Mucosa of descending colon (tissue), 3 donors: ENCODE measurements around the gene ADGRV1. TPM values are rescaled to one million over a fixed set of nuclear protein-coding genes. Genes with fewer than 3 reads are reported as not detected.

ENCODE experiments used
- ATAC-seq: fragments of 200-7000 bp; cut with Tn5 transposase; one replicate; pipeline ENCODE4 v1.9.1; 2020; ENCODE audit warnings: mild to moderate bottlenecking, moderate library complexity
- DNase-seq, 3 donors: peaks; one replicate each; pipeline ENCODE4 v3.0.0-alpha.2; 2020
- H3K36me3 ChIP-seq: fragments of 200-600 bp; one replicate; pipeline ENCODE4 v1.8.0; 2021; ENCODE audit warnings: low read depth, mild to moderate bottlenecking
- H3K4me1 ChIP-seq: fragments of 200-600 bp; one replicate; pipeline ENCODE4 v1.8.0; 2021; ENCODE audit warnings: low read depth, mild to moderate bottlenecking
- H3K4me3 ChIP-seq: fragments of 200-600 bp; one replicate; pipeline ENCODE4 v1.8.0; 2021; ENCODE audit warnings: mild to moderate bottlenecking
- H3K9me3 ChIP-seq: fragments of 200-600 bp; one replicate; pipeline ENCODE4 v1.8.0; 2021; ENCODE audit warnings: mild to moderate bottlenecking
- CTCF ChIP-seq: fragments of 200-600 bp; IDR thresholded peaks from one replicate; pipeline ENCODE4 v1.8.0; 2022; ENCODE audit warnings: antibody characterized with exemption, mild to moderate bottlenecking
- intact Hi-C, 2 donors: fragments of 100-400 bp; cut with DNase I in 1 of 2; cut with micrococcal nuclease in 1 of 2; formaldehyde crosslinking; loops; one replicate each; pipeline versions ENCODE4 v1.11.0 to v1.11.1; 2022; cut with DNase I, micrococcal nuclease
- total RNA-seq, 3 donors: library from RNA; stranded (reverse); fragmentation: NEBNext Ultra II Directional in 2 of 3; extraction: Animal tissue kit (Norgen Biotek cat#: 25700) in 2 of 3; gene quantifications; one replicate each; pipeline versions ENCODE4 v1.2.1 to v1.2.4, GENCODE V29; 2021 to 2023
- donor health status: DM: no; HTN: no; CAD: no; lungs with moderate emphysema.
- donor health status: DM: no; HTN: no; CAD: no.
- donor health status: DM: no; HTN: yes; CAD: no.

The ADGRV1 gene
- total RNA-seq, 3 donors from 2014 or later = 4.5 to 8.6 (median 6.1) TPM

GRCh38 chr5:91020065-91020800 lies 461.6 kb downstream of the ADGRV1 start:
- TF ChIP-seq CTCF = no peak

GRCh38 chr5:91022518-91022917 lies 463.9 kb downstream of the ADGRV1 start:
- H3K4me1 ChIP-seq = peaks cover 18% of the 10 kb centered on the region
- no peak for TF ChIP-seq CTCF
- ATAC-seq (peak; percentile 82), DNase-seq (peak in 1 of 3 donors; percentile 44)
- H3K4me3 ChIP-seq = no peak overlapping the region
- H3K9me3 ChIP-seq = no peaks in the 10 kb centered on the region
- intact Hi-C loops = loop anchor here in 1 of 2 donors (10.0 kb wide), 1 partner anchor 88 kb away; no protein-coding TSS in a partner anchor
- no peaks in the 10 kb centered on the region for H3K36me3 ChIP-seq

More at GRCh38 chr5:91020065-91020800, 461.6 kb downstream of the ADGRV1 start:
- Histone ChIP-seq H3K36me3 (no peaks in the 10 kb centered on the region), H3K9me3 (no peaks in the 10 kb centered on the region), H3K4me3 (no peak overlapping the region), H3K4me1 (peaks cover 20% of the 10 kb centered on the region)
- ATAC-seq (no peak), DNase-seq (no peak)
- intact Hi-C loops = loop anchor here in 1 of 2 donors (10.0 kb wide), 1 partner anchor 85 kb away; no protein-coding TSS in a partner anchor

- intact Hi-C loops = loop anchor here in 1 of 2 donors (10.0 kb wide), 1 partner anchor 89 kb away; no protein-coding TSS in a partner anchor
- H3K36me3 ChIP-seq = no peaks in the 10 kb centered on the region
- no peak for TF ChIP-seq CTCF
- H3K9me3 ChIP-seq = no peaks in the 10 kb centered on the region
- no peak overlapping the region for H3K4me3 ChIP-seq
- ATAC-seq (no peak), DNase-seq (no peak)
- peaks cover 18% of the 10 kb centered on the region for H3K4me1 ChIP-seq
Observed at GRCh38 chr5:91024206-91024605, 465.6 kb downstream of the ADGRV1 start.

- no peaks in the 10 kb centered on the region for H3K36me3 ChIP-seq
- intact Hi-C loops = loop anchor here in 1 of 2 donors (10.0 kb wide), 1 partner anchor 90 kb away; no protein-coding TSS in a partner anchor
- no peak for TF ChIP-seq CTCF
- DNase-seq (no peak), ATAC-seq (no peak)
- H3K4me3 ChIP-seq = no peak overlapping the region
- H3K9me3 ChIP-seq = no peaks in the 10 kb centered on the region
- peaks cover 18% of the 10 kb centered on the region for H3K4me1 ChIP-seq
Observed at GRCh38 chr5:91024727-91025126, 466.1 kb downstream of the ADGRV1 start.

GRCh38 chr5:91025449-91025848 lies 466.9 kb downstream of the ADGRV1 start:
- intact Hi-C loops = loop anchor here in 1 of 2 donors (10.0 kb wide), 1 partner anchor 91 kb away; no protein-coding TSS in a partner anchor
- no peak for DNase-seq
- TF ChIP-seq CTCF = no peak

More at GRCh38 chr5:91025449-91025848, 466.9 kb downstream of the ADGRV1 start:
- no peaks in the 10 kb centered on the region for H3K36me3 ChIP-seq
- H3K9me3 ChIP-seq = no peaks in the 10 kb centered on the region
- peaks cover 18% of the 10 kb centered on the region for H3K4me1 ChIP-seq
- ATAC-seq = no peak
- H3K4me3 ChIP-seq = no peak overlapping the region
